Activated naive CD4-positive, alpha-beta T cell treated with anti-CD3 and anti-CD28 coated beads, Interleukin-2, amount 50 U/mL, for 16 hours (primary cell): ENCODE measurements around the gene TMTC4.

Experiments
- DNase-seq: peaks from one replicate; pipeline ENCODE4 v3.0.0-alpha.2; 2020

TMTC4 gene

GRCh38 chr13:100666124-100666523 lies 8.5 kb downstream of the TMTC4 start:
- no peak for DNase-seq

DNA sequence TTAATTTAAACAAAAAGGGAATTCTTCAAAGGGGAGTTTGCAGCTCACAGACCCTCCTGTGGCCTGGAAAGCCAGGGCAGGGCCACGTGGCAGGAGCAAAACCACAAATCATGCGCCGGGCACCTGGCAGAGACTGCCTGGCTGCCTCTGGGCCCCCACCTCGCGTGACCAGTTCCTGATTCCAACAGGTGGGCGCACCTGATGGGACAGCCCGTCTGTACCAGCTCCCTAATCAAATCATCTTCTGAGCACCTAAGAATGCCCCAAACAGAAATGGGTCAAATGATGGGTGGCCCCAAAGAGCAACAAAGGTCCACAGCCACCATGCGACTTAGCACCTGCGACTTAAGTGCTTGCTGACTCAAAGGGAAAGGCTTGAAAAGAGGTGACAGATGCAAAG lies 9.2 kb downstream of the TMTC4 start:
- no peak for DNase-seq

DNA sequence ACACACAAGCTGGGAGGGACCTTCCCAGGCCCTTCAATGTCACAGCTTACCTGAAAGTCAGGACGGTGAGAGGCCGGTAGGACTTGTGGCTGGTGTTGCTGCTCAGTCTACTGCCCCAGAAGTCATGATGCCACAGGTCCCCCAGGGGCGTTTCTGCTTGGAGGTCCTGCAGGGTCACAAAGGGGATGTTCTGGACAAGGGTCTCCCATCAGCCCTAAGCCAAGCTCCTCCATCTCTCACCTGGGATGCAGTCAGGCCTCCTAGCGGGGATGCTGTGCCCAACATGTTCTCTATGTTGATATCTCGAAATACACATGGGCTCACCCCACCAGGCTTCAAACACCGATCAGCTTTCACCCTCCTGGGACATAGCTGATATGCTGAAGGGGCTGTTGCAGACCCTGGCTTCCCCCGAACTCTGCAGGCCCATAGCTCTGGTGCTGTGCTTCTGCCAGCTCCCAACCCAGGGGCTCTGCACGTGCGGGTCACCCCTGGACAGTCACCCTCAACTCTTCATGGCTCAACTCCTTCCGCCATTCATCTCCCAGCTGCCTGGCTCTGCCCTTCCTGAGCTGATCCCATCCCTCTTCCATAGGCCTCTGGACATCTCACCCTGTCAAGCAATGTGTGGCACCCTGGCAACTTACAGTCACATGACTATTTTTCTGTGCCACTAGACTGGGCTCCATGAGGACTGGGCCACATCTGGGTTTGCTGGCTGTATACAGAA lies 10.3 kb downstream of the TMTC4 start:
- no peak for DNase-seq

DNA sequence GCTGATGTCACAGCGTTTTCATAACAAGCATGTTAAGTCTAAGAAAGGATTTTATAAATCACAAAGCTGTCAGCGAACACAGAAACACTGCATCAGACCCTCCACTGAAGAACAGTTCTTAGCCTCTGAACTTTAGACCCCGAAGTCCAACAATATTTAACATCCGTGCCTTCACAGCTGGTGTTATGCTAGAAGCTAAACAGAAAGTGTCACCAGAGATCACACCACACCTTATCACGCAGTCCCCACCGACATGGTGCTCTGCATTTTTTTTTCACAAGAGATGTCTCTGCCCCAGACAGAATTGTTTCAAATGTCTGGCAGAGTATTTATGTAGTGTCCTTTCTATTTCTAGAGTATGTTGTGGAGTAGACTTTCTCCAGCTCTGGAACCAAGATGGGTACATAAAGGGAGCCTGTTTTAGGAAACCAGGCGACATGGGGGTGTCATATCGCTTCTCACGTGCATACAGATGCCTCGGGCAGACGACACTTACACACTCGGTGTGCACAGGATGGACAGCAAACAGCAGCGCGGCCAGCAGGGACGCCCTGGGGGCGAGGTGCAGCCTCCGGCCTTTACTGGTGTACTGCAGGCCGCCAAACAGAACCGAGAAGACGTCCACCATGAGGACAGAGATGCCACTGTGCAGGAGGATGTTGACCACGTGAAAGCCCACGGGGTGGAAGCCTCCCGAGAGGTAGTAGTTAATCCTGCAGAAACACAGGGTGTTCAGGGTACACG lies 12.0 kb downstream of the TMTC4 start:
- DNase-seq, result no peak

- DNase-seq, result no peak
These were observed 13.8 kb downstream of the TMTC4 start for GRCh38 chr13:100660761-100661160.

DNA sequence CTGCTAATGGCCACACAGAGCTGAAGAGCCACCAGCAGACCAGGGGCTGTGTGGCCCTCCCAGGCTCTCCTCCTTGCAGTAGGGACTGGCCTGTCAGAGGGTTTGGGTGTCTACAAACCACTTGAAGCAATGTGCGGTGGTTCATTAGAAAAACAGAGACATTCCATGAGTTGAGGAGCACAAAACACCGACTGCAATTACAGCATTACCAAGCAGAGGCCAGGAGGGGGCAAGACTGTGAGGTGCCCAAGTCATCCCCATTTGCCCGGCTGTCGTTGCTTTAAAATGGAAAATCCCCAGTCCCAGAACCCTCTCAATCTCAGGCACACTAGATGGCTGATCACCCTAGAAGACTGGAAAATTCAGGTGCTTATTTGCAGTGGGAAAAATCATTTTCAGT lies 15.0 kb downstream of the TMTC4 start:
- no peak for DNase-seq

GRCh38 chr13:100658363-100658762 lies 16.2 kb downstream of the TMTC4 start:
- no peak for DNase-seq

- no peak for DNase-seq
These were observed 16.7 kb downstream of the TMTC4 start for GRCh38 chr13:100657881-100658315.

DNA sequence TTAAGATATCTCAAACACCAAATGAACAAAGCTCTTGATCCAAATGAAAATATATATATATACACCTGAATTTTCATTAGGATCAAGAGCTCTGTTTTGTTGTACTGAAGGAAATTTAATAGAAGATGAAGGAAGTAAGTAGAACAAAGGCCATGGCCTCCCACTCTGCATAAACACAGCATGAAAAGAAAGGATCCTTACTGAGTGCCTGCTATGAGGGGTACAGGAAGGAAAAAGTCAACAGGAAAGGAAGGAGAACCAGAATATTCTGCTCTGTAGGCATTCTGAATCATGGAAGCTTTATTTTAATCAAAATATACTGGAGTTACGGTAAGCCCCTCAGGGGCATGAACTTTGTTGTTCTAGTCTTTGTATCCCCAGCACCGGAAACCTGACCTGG lies 22.1 kb downstream of the TMTC4 start:
- no peak for DNase-seq

- no peak for DNase-seq
These were observed 24.3 kb downstream of the TMTC4 start for GRCh38 chr13:100650326-100650725.

GRCh38 chr13:100648354-100648753 lies 26.2 kb downstream of the TMTC4 start:
- no peak for DNase-seq

DNA sequence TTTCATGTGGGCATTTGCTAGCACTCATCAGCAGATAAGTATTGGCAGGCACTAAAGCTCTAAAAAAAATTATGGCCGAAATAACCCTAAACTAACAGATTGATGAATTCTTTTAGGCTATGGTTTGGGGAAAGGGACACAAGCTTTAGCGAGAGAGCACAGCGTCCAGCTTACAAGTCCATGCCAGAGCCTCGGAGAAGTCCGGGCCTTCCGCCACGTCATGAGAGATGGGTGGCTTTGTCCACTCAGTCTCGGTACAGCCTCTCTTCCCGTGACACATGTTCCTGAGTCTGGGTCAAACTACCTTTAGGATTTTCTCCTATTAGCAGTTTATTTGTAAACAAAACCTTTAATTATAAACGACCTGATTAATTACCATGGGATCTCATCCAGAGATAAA lies 27.7 kb downstream of the TMTC4 start:
- DNase-seq, result no peak

- no peak for DNase-seq
These were observed 28.4 kb downstream of the TMTC4 start for GRCh38 chr13:100646030-100646673.

DNA sequence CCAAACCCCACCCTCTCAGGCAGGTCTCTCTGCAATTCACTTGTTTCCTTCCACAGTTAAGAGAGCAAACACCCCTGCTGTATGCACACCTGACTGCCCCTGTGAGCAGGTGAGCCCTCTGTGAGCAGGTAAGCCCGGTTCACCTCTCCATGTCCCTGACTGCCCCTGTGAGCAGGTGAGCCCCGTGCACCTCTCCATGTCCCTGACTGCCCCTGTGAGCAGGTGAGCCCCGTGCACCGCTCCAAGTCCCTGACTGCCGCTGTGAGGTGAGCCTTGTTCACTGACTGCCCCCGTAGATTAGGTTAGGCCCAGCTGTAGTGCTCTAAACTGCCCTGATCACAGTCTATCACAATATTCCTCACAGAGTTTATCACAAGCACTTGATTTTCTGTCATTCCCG lies 29.2 kb downstream of the TMTC4 start:
- DNase-seq, result no peak

DNA sequence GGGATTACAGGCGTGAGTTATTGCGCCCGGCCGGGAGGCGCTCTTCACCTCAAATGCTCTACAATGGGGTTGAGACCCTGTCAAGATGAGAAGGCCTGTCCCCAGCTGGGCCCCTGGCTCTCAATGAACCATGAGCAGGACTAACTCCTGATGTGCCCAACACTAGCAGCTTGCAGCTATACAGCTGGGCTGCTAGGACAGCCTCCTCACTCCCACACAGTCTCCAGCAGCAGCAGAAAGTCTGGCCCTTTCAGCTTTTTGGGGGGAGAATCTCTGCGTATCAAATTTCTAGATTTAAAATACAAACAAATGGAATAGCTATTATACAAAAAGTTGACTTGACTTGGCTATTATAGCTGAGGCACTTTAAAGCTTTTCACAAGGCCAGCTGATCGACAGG lies 30.2 kb downstream of the TMTC4 start:
- no peak for DNase-seq

GRCh38 chr13:100637796-100638195 lies 36.8 kb downstream of the TMTC4 start:
- no peak for DNase-seq

- no peak for DNase-seq
These were observed 37.2 kb downstream of the TMTC4 start for GRCh38 chr13:100637380-100637779.

GRCh38 chr13:100636441-100636840 lies 38.2 kb downstream of the TMTC4 start:
- no peak for DNase-seq

- no peak for DNase-seq
These were observed 38.6 kb downstream of the TMTC4 start for GRCh38 chr13:100636004-100636403.

DNA sequence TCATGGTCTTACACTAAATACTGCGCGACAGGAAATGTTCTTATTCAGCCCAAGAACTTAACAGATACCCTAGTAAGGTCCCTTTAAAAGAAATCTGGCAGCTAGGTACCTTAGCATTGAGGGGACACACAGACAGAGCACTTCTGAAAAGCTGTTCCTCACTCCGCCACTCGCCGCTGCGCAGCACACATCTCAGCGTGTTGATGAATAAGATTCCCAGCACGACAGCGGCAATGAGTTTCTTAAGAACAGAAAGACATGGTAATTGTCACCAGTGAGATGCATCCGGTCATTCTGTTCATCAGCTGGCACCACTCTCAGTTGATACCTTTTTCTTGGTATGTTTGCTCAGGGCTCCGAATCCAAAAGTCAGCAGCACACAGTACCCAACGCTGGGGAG lies 39.9 kb downstream of the TMTC4 start:
- no peak for DNase-seq

DNA sequence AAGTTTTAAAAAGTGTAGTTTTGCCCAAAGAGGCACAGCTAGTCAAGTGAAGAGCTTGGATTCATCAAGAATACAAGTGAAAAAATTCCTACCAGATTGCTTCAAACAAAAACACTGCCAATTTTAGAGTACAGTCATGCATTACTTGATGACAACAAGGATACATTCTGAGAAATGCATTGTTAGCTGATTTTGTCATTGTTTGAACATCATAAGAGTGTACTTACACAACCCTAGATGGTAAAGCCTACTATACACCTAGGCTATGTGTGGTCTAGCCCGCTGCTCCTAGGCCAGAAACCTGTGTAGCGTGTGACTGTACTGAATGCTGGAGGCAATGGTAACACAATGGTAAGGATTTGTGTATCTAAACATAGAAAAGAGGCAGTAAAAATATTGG lies 41.1 kb downstream of the TMTC4 start:
- DNase-seq, result no peak

DNA sequence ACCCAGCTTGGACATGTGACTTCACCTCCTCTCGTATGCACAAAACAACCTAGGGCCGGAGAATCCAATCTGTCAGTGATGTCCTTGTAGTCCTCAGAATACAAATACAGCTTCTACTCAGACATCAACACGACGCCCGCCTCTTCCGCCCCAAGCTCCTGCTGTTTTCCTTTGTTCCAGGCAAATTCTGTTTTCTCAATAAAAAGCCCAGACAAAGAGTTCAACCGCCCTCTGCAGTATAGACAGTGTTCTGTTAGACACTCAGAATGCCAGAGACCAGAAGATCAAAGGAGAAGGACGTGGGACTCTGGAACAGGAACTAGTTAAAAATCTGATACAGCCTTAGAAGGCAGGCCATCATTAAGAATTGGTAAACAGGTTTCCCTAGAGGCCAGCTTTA lies 44.0 kb downstream of the TMTC4 start:
- DNase-seq, result no peak

DNA sequence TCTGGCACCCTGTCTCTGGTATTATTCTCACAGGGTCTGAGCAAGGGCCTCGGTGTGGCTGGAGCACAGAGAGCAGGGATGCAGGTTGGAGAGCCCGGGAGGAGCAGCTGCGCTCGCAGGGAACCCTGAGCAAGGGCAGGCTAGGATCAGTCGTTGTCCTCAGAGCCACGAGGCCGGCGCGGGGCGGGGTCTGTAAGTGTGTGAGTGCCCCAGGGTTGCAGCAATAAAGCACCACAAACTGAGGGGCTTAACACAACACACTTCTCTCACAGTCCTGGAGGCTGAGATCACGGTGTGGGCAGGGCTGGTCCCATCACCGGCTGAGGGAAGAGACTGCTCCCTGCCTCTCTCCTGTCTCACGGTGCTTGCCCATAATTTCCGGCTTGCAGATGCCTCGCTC lies 47.5 kb downstream of the TMTC4 start:
- DNase-seq, result no peak

GRCh38 chr13:100625447-100625846 lies 49.1 kb downstream of the TMTC4 start:
- DNase-seq, result no peak
